WTC11 (cell line): ENCODE results near the gene SLIT1. TPM values are rescaled to one million over a fixed set of nuclear protein-coding genes. Genes with fewer than 3 reads are reported as not detected.

Source experiments
- ATAC-seq: fragments of 200-7000 bp; cut with Tn5 transposase; 2 replicates; pipeline ENCODE4 v1.10.0; 2021; ENCODE audit warnings: mild to moderate bottlenecking, moderate library complexity
- CTCF ChIA-PET: fragments of 300-600 bp; sonication (Branson Sonifier 250); formaldehyde crosslinking; loops from one replicate; lab custom pipeline; 2021; ENCODE audit warnings: antibody characterized with exemption; lab: Charles Lee
- POLR2A ChIA-PET: fragments of 350-600 bp; sonication (Branson Sonifier 250); formaldehyde crosslinking; loops from one replicate; lab custom pipeline; 2021; ENCODE audit warnings: antibody characterized with exemption; lab: Charles Lee
- DNase-seq: peaks from one replicate; pipeline ENCODE4 v3.0.0; 2021; ENCODE audit warnings: low spot score
- H3K27ac Mint-ChIP-seq: 2 replicates; pipeline ENCODE4 v1.8.0; 2021; ENCODE audit warnings: mixed read lengths
- H3K27me3 Mint-ChIP-seq: 2 replicates; pipeline ENCODE4 v1.8.0; 2021; ENCODE audit warnings: low read depth, mild to moderate bottlenecking, moderate library complexity, mixed read lengths
- H3K36me3 Mint-ChIP-seq: 2 replicates; pipeline ENCODE4 v1.8.0; 2021; ENCODE audit warnings: mixed read lengths
- H3K4me1 Mint-ChIP-seq: 2 replicates; pipeline ENCODE4 v1.8.0; 2022; ENCODE audit warnings: mixed read lengths
- H3K4me3 Mint-ChIP-seq: 2 replicates; pipeline ENCODE4 v1.8.0; 2021; ENCODE audit warnings: mild to moderate bottlenecking, moderate library complexity, mixed read lengths
- H3K9me3 Mint-ChIP-seq: 2 replicates; pipeline ENCODE4 v1.8.0; 2021; ENCODE audit warnings: mixed read lengths
- ATF6 ChIP-seq: sonication (generic); formaldehyde crosslinking; IDR thresholded peaks from 2 replicates; pipeline ENCODE4 v1.8.1; 2023; ENCODE audit warnings: mild to moderate bottlenecking, missing genetic modification reagents
- CBFB ChIP-seq: sonication (generic); formaldehyde crosslinking; IDR thresholded peaks from 2 replicates; pipeline ENCODE4 v1.8.1; 2022; ENCODE audit warnings: mild to moderate bottlenecking, low read depth, missing genetic modification reagents
- E2F5 ChIP-seq: sonication (generic); formaldehyde crosslinking; IDR thresholded peaks from 2 replicates; pipeline ENCODE4 v1.8.1; 2022; ENCODE audit warnings: mild to moderate bottlenecking, moderate library complexity, missing genetic modification reagents
- EMX1 ChIP-seq: fragments of 250-450 bp; sonication (Bioruptor Pico); IDR thresholded peaks from 2 replicates; pipeline ENCODE4 v1.8.0; 2021; ENCODE audit warnings: mild to moderate bottlenecking
- FOXJ3 ChIP-seq: sonication (generic); formaldehyde crosslinking; IDR thresholded peaks from 2 replicates; pipeline ENCODE4 v1.9.0; 2021; ENCODE audit warnings: missing genetic modification reagents, mild to moderate bottlenecking, borderline replicate concordance
- FOXK1 ChIP-seq: sonication (generic); formaldehyde crosslinking; IDR thresholded peaks from 2 replicates; pipeline ENCODE4 v1.8.0; 2022; ENCODE audit warnings: mild to moderate bottlenecking, moderate library complexity, missing genetic modification reagents
- FOXP4 ChIP-seq: sonication (generic); formaldehyde crosslinking; IDR thresholded peaks from 2 replicates; pipeline ENCODE4 v1.8.0; 2022; ENCODE audit warnings: mild to moderate bottlenecking, missing genetic modification reagents
- HMGA2 ChIP-seq: fragments of 250-450 bp; sonication (Bioruptor Pico); IDR thresholded peaks from 2 replicates; pipeline ENCODE4 v1.4.0; 2021; ENCODE audit warnings: mild to moderate bottlenecking, moderate library complexity
- IRF2 ChIP-seq: sonication (generic); formaldehyde crosslinking; IDR thresholded peaks from 2 replicates; pipeline ENCODE4 v1.8.0; 2022; ENCODE audit warnings: low read depth, missing genetic modification reagents, borderline replicate concordance
- MXD4 ChIP-seq: fragments of 250-450 bp; sonication (Bioruptor Pico); IDR thresholded peaks from 2 replicates; pipeline ENCODE4 v1.8.0; 2021; ENCODE audit warnings: mild to moderate bottlenecking, moderate library complexity, borderline replicate concordance
- MYBL2 ChIP-seq: sonication (generic); formaldehyde crosslinking; IDR thresholded peaks from 2 replicates; pipeline ENCODE4 v1.8.1; 2023; ENCODE audit warnings: mild to moderate bottlenecking, moderate library complexity, missing genetic modification reagents
- NFE2L1 ChIP-seq: sonication (generic); formaldehyde crosslinking; IDR thresholded peaks from 2 replicates; pipeline ENCODE4 v1.8.1; 2023; ENCODE audit warnings: missing genetic modification reagents
- NFYB ChIP-seq: sonication (generic); formaldehyde crosslinking; conservative IDR thresholded peaks from 2 replicates; pipeline ENCODE4 v1.8.0; 2022; ENCODE audit warnings: low read depth, missing genetic modification reagents
- NR1H2 ChIP-seq: sonication (generic); formaldehyde crosslinking; IDR thresholded peaks from 2 replicates; pipeline ENCODE4 v1.9.0; 2021; ENCODE audit warnings: mild to moderate bottlenecking, moderate library complexity, missing genetic modification reagents
- RORB ChIP-seq: fragments of 250-450 bp; sonication (Bioruptor Pico); IDR thresholded peaks from 2 replicates; pipeline ENCODE4 v1.9.0; 2021; ENCODE audit warnings: mild to moderate bottlenecking
- TEAD1 ChIP-seq: sonication (generic); formaldehyde crosslinking; IDR thresholded peaks from 2 replicates; pipeline ENCODE4 v1.8.0; 2022; ENCODE audit warnings: mild to moderate bottlenecking, missing genetic modification reagents
- TEAD4 ChIP-seq: sonication (generic); formaldehyde crosslinking; IDR thresholded peaks from 2 replicates; pipeline ENCODE4 v1.8.0; 2022; ENCODE audit warnings: mild to moderate bottlenecking, missing genetic modification reagents
- USF1 ChIP-seq: sonication (generic); formaldehyde crosslinking; IDR thresholded peaks from 2 replicates; pipeline ENCODE4 v1.8.0; 2022; ENCODE audit warnings: mild to moderate bottlenecking, missing genetic modification reagents
- ZBTB21 ChIP-seq: sonication (generic); formaldehyde crosslinking; IDR thresholded peaks from 2 replicates; pipeline ENCODE4 v1.8.1; 2023; ENCODE audit warnings: mild to moderate bottlenecking, missing genetic modification reagents, borderline replicate concordance
- ZBTB43 ChIP-seq: sonication (generic); formaldehyde crosslinking; IDR thresholded peaks from 2 replicates; pipeline ENCODE4 v1.8.1; 2023; ENCODE audit warnings: mild to moderate bottlenecking, missing genetic modification reagents
- ZNF416 ChIP-seq: fragments of 250-450 bp; sonication (Bioruptor Pico); IDR thresholded peaks from 2 replicates; pipeline ENCODE4 v1.9.0; 2021; ENCODE audit warnings: mild to moderate bottlenecking, inconsistent platforms
- ZNF423 ChIP-seq: fragments of 250-450 bp; sonication (Bioruptor Pico); IDR thresholded peaks from 2 replicates; pipeline ENCODE4 v2.1.2; 2022; ENCODE audit warnings: mild to moderate bottlenecking, moderate library complexity
- ZNF671 ChIP-seq: fragments of 250-450 bp; sonication (Bioruptor Pico); IDR thresholded peaks from 2 replicates; pipeline ENCODE4 v1.8.0; 2021; ENCODE audit warnings: mild to moderate bottlenecking
- total RNA-seq: library from RNA; stranded (reverse); gene quantifications from 3 replicates; pipeline ENCODE4 v1.2.3, GENCODE V29; 2021

Gene SLIT1
- total RNA-seq, 1 experiment from 2014 or later, result 1.6 TPM

- ATAC-seq, result no peak
- no peaks in the 10 kb centered on the region for H3K9me3 Mint-ChIP-seq
Measured at GRCh38 chr10:96987842-96988175, 197.9 kb downstream of the SLIT1 start.

GRCh38 chr10:96987141-96987841 is 198.5 kb downstream of the SLIT1 start:
- ChIA-PET POLR2A (no interaction called here), CTCF (interaction anchor here (1.3 kb wide), 1 partner anchor 38 kb away, joined by 6 read pairs; no protein-coding TSS in a partner anchor)
- TF ChIP-seq FOXJ3, result no peak
- no peak for TF ChIP-seq NFE2L1 (CRISPR knock-in tag)
- TF ChIP-seq HMGA2 (CRISPR knock-in tag), result no peak
- DNase-seq (no peak), ATAC-seq (no peak)
- Mint-ChIP-seq H3K9me3 (no peaks in the 10 kb centered on the region), H3K27ac (no peak overlapping the region), H3K4me1 (peaks cover 24% of the 10 kb centered on the region), H3K27me3 (no peaks in the 10 kb centered on the region), H3K36me3 (peaks cover 3% of the 10 kb centered on the region; the same call in 1 of the 2 replicates), H3K4me3 (no peak overlapping the region)

More at GRCh38 chr10:96987842-96988175, 197.9 kb downstream of the SLIT1 start:
- no peaks in the 10 kb centered on the region for H3K36me3 Mint-ChIP-seq
- H3K27ac Mint-ChIP-seq, result no peak overlapping the region
- ChIA-PET CTCF (interaction anchor here (1.3 kb wide), 1 partner anchor 37 kb away, joined by 6 read pairs; no protein-coding TSS in a partner anchor), POLR2A (no interaction called here)
- peaks cover 26% of the 10 kb centered on the region for H3K4me1 Mint-ChIP-seq
- H3K27me3 Mint-ChIP-seq, result no peaks in the 10 kb centered on the region
- H3K4me3 Mint-ChIP-seq, result no peak overlapping the region
- TF ChIP-seq USF1 (CRISPR knock-in tag), result no peak
- TF ChIP-seq ATF6 (CRISPR knock-in tag), result no peak
- TF ChIP-seq ZNF423 (CRISPR knock-in tag), result no peak
- no peak for TF ChIP-seq MYBL2 (CRISPR knock-in tag)
- no peak for TF ChIP-seq FOXP4
- TF ChIP-seq CBFB (CRISPR knock-in tag), result no peak
- no peak for TF ChIP-seq E2F5 (CRISPR knock-in tag)
- no peak for TF ChIP-seq NFE2L1 (CRISPR knock-in tag)
- no peak for TF ChIP-seq HMGA2 (CRISPR knock-in tag)
- TF ChIP-seq NR1H2 (CRISPR knock-in tag), result no peak
- TF ChIP-seq NFYB, result no peak
- no peak for TF ChIP-seq FOXK1 (CRISPR knock-in tag)
- no peak for DNase-seq

- Mint-ChIP-seq H3K36me3 (peaks cover 12% of the 10 kb centered on the region), H3K4me1 (peaks cover 24% of the 10 kb centered on the region), H3K27me3 (no peaks in the 10 kb centered on the region), H3K4me3 (no peak overlapping the region), H3K27ac (no peak overlapping the region), H3K9me3 (no peaks in the 10 kb centered on the region)
- CTCF ChIA-PET, result interaction anchor here (1.3 to 3.2 kb wide), 2 partner anchors 39 kb away, joined by 6 to 18 read pairs; no protein-coding TSS in a partner anchor
- DNase-seq (no peak), ATAC-seq (no peak)
- POLR2A ChIA-PET, result no interaction called here
- TF ChIP-seq CBFB (CRISPR knock-in tag), result no peak
- no peak for TF ChIP-seq NR1H2 (CRISPR knock-in tag)
- no peak for TF ChIP-seq IRF2 (CRISPR knock-in tag)
- no peak for TF ChIP-seq RORB (CRISPR knock-in tag)
- no peak for TF ChIP-seq TEAD4 (CRISPR knock-in tag)
- no peak for TF ChIP-seq ZNF416 (CRISPR knock-in tag)
- no peak for TF ChIP-seq USF1 (CRISPR knock-in tag)
- TF ChIP-seq TEAD1 (CRISPR knock-in tag), result no peak
- TF ChIP-seq E2F5 (CRISPR knock-in tag), result no peak
- TF ChIP-seq MXD4, result no peak
- no peak for TF ChIP-seq ZNF671
- no peak for TF ChIP-seq ZBTB21 (CRISPR knock-in tag)
- TF ChIP-seq ZBTB43 (CRISPR knock-in tag), result no peak
- TF ChIP-seq EMX1, result no peak
Measured at GRCh38 chr10:96986200-96986856, 199.4 kb downstream of the SLIT1 start.
